GM19023 (cell line): Measurements from ENCODE around the gene PTPDC1.

Experiments
- ATAC-seq: cut with Tn5 transposase; IDR thresholded peaks from one replicate; pipeline ENCODE4 v1.9.1; 2021; ENCODE audit warnings: mild to moderate bottlenecking, moderate library complexity; ENCODE audit not compliant: unreplicated experiment

PTPDC1 gene

GRCh38 chr9:94140418-94140780 lies 56.1 kb downstream of the PTPDC1 start:
- ATAC-seq: no peak

- no peak for ATAC-seq
These were observed 56.8 kb downstream of the PTPDC1 start for GRCh38 chr9:94140791-94141790.

DNA sequence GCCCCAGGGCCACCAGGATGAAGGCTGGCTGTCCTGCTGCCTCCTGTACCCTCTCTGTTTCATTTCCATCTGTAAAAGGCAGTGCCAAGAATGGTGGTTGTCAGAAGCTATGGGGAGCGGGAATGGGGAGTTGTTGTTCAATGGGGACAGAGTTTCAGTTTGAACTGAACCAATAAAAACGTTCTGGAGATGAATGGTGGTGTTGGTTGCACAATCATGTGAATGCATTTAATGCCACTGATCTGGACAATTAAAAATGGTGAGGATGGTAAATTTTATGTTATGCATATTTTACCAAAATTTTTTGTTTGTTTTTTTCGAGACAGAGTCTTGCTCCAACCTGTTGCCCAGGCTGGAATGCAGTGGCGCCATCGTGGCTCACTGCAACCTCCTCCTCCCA lies 58.1 kb downstream of the PTPDC1 start:
- ATAC-seq: no peak

- ATAC-seq: no peak
These were observed 60.1 kb downstream of the PTPDC1 start for GRCh38 chr9:94144394-94144793.

DNA sequence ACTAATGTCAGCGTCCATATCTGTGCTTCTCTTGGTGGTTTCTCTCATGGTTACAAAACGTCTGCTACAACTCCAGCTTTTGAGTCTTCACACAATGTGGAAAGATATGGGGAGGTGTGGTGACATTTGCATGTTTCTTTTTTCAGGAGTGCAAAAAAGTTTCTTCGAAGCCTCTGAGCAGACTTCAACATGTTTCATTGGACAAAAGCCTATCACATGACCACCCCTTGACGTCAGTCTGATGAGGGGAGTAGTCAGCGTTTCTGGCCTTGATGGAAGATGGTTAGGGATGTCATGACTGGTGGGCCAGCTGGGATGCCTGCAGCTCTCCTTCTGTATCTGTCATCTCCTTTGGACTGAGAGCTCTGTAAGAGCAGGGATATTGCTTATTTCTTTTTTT lies 61.4 kb downstream of the PTPDC1 start:
- ATAC-seq: no peak

DNA sequence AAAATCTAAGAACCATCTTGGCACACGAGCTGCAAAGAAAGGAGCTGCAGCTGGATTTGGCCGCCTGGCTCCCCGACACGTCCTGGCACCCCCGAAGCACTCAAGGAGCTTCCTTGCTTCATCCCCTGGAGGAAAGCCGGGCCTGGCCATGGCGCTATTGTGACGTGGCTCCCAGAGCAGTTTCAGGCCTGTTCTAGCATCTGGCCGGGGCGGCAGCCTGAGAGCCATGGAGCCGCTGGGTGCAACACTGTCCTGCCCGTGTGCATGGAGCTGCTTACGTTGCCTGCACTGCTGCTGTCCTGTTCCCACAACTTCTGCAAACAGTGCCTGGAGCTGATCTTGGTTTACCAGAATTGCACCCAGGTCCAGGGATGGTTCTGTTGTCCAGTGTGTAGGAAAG lies 63.5 kb downstream of the PTPDC1 start:
- no peak for ATAC-seq

DNA sequence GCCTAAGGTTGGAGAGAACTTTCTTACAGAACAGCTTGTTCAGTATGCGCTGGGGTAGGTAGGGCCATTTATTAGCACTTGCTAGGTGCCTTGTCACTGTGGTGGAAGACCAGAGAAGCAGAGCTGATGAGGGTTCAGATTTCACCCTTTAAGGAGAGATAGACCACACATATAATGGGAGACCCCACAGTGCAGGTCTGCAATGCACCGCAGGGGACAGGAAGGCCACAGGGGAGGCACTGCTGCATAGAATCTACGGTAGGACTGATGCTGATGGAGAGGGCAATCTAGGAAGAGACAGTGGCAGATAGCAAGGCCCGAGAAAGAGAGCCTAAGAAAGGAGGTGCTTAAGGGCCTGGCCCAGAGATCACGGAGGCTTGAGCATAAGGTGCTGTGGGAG lies 64.2 kb downstream of the PTPDC1 start:
- ATAC-seq: no peak

- no peak for ATAC-seq
These were observed 65.4 kb downstream of the PTPDC1 start for GRCh38 chr9:94149696-94150095.

- ATAC-seq: no peak
These were observed 66.1 kb downstream of the PTPDC1 start for GRCh38 chr9:94150279-94150828.

GRCh38 chr9:94150890-94151650 lies 66.8 kb downstream of the PTPDC1 start:
- ATAC-seq: no peak

DNA sequence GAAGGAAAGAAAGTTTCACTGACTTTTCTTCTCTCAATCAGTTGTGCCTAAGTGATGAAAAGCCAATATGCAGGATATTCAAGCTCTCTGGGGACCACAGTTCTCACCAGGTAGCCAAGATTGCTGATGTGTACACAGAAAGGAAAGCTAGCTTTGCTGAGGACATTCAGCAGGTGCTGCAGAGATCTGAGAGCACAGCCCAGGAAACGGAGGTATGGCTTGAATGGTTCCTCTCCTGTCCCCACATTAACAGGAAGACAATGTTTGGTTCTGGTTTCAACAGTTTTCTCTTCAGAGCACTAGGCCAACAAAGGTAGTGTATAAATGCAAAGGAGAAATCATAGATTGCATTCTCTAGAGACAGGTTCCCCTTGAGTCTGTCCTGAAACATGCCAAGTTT lies 69.6 kb downstream of the PTPDC1 start:
- no peak for ATAC-seq

- no peak for ATAC-seq
These were observed 72.2 kb downstream of the PTPDC1 start for GRCh38 chr9:94156348-94157049.

DNA sequence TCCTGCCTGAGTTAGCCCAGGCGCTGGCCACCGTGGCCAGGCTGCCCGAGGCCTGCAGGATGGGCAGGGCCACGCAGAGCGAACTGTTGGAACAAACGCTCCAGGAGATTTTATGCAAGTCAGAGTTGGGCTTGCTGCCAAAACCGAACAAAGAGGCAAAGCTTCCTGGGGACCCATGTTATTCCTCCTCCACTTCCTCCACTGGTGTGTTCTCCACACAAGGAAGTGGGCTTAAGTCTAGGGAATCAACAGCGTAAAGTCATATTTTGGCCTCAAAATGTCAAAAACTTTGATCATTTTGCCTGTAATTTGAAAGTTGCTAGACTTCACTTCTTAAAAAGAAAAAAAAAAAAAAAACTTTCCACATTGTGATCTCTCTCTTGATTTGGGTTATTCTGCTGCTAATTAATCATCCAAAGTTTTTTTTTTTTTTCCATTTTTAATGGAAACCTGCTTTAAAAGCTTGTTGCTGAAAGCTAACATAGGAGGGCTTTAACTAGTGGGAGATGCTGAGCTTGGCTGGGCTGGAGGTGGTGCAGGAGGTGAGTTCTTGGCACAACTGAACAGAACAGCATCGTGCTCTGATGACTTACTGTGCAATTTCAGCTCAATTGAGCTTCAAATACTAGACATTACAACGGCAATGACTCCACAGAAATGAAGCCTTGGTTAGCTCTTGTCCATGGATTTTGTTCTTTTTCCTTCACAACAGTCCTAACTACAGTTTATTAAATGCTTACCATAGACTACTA lies 73.0 kb downstream of the PTPDC1 start:
- no peak for ATAC-seq
